Activated T-cell treated with anti-CD3 and anti-CD28 coated beads, Interleukin-2, amount 50 U/mL, for 1 hour (primary cell): ENCODE data around the gene SGCE.
"Not testable (repeated sequence)": the region's sequence is repeated elsewhere in the genome, so short reads cannot be mapped to it uniquely, and the experiment has no call there.

ENCODE experiments used
- DNase-seq: peaks from one replicate; pipeline ENCODE4 v3.0.0-alpha.2; 2020

Gene SGCE, protein sequence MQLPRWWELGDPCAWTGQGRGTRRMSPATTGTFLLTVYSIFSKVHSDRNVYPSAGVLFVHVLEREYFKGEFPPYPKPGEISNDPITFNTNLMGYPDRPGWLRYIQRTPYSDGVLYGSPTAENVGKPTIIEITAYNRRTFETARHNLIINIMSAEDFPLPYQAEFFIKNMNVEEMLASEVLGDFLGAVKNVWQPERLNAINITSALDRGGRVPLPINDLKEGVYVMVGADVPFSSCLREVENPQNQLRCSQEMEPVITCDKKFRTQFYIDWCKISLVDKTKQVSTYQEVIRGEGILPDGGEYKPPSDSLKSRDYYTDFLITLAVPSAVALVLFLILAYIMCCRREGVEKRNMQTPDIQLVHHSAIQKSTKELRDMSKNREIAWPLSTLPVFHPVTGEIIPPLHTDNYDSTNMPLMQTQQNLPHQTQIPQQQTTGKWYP

DNA sequence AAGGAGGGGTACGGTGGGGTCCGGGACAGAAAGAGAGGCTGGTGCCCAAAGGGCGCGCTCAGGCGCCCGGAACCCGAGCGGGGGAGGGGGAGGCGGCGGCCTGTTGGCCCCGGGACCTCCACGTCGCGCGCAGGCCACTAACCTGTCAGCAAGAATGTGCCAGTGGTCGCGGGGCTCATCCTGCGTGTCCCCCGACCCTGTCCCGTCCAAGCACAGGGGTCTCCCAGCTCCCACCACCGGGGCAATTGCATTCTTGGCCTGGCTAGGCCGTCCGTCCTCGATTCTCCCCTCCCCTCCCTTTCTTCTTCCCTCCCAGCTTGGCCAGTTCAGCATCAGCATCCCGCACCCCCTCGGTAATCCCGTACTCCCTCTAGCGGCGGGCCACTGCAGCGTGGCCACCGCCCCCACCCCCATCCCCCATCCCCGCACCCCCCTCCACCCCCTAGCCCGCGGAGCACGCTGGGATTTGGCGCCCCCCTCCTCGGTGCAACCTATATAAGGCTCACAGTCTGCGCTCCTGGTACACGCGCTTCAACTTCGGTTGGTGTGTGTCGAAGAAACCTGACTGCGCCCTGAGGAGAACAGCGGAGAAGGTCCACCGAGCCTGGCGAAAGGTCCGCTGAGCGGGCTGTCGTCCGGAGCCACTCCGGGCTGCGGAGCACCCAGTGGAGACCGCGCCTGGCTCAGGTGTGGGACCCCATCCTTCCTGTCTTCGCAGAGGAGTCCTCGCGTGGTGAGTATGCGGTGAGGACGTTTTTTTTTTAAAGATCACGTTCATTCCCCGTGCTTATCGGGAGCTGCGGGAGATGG, at the start of gene SGCE:
SGCE (minus strand) TSS at position 286 of the 810 bp plus-strand sequence; CDS start at position 251, 35 bp downstream.
- DNase-seq = peak; percentile 58

- DNase-seq = not testable (repeated sequence)
These were observed 49.5 kb upstream of the SGCE start for GRCh38 chr7:94705155-94706021.

- no peak for DNase-seq
These were observed 45.6 kb upstream of the SGCE start for GRCh38 chr7:94701555-94701973.

- DNase-seq = no peak
These were observed 45.1 kb upstream of the SGCE start for GRCh38 chr7:94700926-94701554.

GRCh38 chr7:94698275-94698674, 42.3 kb upstream of the SGCE start:
- no peak for DNase-seq

GRCh38 chr7:94697035-94697974, 41.4 kb upstream of the SGCE start:
- DNase-seq = no peak

DNA sequence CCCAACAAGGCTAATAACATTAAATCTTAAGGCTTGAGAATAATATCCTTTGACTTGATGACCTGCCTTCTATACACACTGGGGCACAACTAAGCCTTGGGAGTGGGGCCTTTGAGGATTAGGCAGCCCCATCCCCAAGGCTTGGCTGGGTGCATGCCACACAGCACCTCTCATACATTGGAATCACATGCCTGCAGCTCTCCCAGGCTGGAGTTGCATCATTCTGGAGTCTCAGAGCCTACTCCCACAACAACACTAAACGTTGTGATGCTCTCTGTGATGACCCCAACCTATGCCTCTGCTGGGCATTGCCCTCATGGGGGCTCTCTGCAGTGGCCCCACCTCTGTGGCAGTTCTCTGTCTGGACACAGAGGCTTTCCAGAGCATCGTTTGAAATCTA, 31.9 kb upstream of the SGCE start:
- no peak for DNase-seq

GRCh38 chr7:94687076-94687475, 31.1 kb upstream of the SGCE start:
- no peak for DNase-seq

DNA sequence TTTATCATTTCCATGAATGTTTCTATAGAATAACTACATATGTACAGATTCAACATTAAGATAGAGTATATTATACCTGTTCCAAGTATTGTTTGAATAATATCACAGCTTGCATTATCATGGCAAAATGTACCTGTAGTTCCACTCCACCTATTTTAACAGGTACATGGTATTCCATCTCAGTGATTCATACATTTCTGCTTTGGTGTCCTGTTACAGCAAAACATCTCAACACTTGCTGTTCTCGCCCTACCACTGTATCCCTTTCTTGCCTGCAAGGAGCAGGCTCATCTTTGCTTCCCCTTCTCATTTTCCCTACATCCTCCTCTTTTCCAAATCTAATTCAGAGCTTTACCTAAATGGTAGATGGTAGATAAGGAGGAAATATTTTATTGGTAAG, 27.1 kb upstream of the SGCE start:
- DNase-seq = no peak

GRCh38 chr7:94679358-94679757, 23.4 kb upstream of the SGCE start:
- no peak for DNase-seq

DNA sequence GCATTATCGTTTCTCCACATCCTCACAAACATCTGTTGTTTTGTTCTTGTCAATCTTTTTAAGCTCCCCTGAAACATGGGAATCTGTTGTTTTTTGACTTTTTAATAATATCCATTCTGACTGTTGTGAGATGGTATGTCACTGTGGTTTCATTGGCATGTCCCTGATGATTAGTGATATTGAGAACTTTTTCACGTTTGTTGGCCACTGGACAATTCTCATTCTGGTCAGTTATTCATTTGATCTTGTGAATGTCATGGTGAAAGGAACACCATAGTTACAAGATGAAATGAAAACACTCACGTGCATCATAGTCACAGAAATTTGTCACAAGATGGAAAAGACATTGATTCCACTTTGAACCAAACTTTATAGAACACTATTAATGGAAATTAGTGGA, 20.5 kb upstream of the SGCE start:
- no peak for DNase-seq

GRCh38 chr7:94675356-94675755, 19.4 kb upstream of the SGCE start:
- DNase-seq = no peak

GRCh38 chr7:94671444-94672235, 15.7 kb upstream of the SGCE start:
- no peak for DNase-seq

DNA sequence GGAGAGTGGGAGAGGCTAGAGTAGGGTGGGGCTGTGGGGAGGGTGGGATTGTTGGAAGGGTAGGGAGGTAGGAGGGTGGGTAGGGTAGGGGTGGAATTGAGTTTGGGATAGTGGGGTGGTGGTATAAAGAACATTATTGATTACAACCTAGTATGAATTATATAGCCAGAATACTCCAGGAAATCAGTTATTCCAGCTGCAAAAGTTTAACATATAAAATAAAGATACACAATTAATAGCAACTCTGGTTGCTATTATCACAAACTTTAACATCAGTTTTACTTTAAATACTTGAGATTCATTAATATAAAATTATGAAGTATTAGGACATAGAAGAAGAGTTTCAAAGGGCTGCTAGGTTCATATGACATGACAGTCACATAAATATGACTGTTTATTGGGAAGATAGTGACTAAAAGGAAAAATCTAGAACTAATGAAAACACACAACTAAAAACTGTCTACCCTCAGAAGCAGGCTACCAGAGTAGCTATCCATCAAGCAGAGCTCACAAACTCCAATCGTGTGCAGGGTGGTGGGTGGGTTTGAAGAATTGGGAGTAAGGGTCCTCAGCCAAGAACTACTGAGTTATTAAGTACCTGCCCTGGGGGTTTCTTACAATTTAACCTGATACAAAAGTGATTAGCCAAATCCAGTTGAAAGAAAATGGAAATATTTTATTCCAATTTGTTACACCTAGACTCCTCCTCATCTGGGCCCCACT, 14.0 kb upstream of the SGCE start:
- no peak for DNase-seq

DNA sequence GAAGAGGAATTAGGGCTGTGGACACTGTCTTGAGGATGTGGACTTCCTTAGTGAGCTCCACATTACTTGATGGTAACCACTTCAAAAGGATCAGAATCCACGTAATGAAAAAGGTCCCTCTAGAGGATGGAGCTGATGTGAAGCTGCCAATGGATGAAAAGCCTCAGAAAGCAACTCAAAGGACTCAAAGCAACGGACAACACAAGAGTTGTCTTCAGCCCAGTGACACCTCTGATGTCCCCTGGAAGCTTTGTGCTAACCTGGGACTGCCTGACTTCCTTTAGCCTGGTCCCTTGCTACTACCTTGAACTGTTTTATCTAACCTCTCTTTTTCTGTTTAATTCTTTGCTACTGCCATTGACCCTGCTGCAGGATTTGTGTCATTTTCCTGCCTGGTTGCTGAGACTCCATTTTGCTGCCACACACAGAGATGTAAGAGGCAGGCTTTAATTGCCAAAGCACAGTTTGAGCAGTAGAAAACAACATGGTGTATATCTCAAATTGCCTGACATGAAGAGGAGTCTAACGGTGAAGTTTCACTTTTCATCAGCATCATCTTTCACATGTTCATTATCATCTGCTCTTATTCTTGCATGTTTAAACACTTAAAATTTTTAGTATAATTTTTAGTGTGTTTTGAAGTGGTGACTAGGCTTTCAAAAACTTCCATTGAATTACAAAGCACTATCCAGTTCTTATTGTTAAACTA, 11.1 kb upstream of the SGCE start:
- no peak for DNase-seq

DNA sequence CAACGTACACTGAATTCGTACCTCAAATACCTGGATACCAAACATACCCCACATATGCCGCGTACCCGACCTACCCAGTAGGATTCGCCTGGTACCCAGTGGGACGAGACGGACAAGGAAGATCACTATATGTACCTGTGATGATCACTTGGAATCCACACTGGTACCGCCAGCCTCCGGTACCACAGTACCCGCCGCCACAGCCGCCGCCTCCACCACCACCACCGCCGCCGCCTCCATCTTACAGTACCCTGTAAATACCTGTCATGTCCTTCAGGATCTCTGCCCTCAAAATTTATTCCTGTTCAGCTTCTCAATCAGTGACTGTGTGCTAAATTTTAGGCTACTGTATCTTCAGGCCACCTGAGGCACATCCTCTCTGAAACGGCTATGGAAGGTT, 9.5 kb upstream of the SGCE start:
- no peak for DNase-seq

GRCh38 chr7:94664023-94664422, 8.1 kb upstream of the SGCE start:
- DNase-seq = no peak

GRCh38 chr7:94662548-94662947, 6.6 kb upstream of the SGCE start:
- no peak for DNase-seq

DNA sequence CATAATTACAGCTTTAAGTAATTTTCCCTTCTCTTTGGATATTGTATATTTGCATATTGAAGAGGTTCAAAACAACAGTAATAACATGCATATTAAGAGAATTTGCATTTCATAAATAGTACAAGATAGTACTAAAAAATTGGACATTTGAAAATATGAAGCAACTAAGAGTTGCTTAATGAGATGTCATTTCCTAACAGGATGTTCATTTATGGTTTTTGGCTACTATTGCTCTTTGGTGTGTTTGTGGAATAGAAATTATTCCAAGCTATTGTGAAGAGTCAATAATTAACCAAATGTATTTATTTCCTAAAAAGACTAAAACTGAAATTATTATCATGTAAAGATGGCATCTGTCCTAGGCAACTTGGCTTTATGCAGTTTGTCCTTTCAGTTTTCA, 4.1 kb upstream of the SGCE start:
- DNase-seq = no peak
